ENCODE data around the gene KLF11.

DNA sequence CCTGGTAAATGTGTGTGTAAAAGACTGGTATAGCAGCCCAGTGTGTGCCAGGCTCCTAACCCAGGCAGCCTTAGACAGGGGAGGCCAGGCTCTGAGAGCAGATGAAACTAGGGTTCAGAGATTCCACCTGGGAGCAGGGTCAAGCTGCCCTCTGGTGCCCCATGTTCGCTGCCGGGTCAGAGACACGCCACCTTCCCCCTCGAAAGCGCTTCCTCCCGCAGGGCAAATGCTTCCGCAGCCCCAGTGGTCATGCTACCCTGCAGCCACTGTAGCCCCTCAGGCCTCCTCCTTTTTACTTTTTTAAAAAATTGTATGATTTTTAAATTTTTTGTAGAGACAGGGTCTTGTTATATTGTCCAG lies 10.6 kb upstream of the KLF11 start:
- no peak for TF ChIP-seq CTCF (IDR thresholded peaks at IDR 0.05; ENCODE audit: poor library complexity, severe bottlenecking)
- no peak for TF ChIP-seq EP300 (conservative IDR thresholded peaks at IDR 0.05; ENCODE audit: poor library complexity, severe bottlenecking)
- TF ChIP-seq TAF1 (IDR thresholded peaks at IDR 0.05; ENCODE audit: low read depth), result no peak
